ENCODE results near the gene OXTR.

OXTR gene

GRCh38 chr3:8743911-8744310 is 25.5 kb downstream of the OXTR start:
- H3K9ac ChIP-seq (ENCODE audit: low read depth in 1 of 2, low read length in 2 of 2) = no peak overlapping the region
- no peaks in the 10 kb centered on the region for H3K4me1 ChIP-seq (ENCODE audit: control insufficient read depth in 2 of 2, insufficient read depth in 2 of 2, low read length in 2 of 2)
- no peak overlapping the region for H3K27ac ChIP-seq (ENCODE audit: low read depth in 2 of 2, low read length in 2 of 2)
- H3K4me3 ChIP-seq (ENCODE audit: low read length in 2 of 2) = no peak overlapping the region
- H3K36me3 ChIP-seq (ENCODE audit: control insufficient read depth in 2 of 2, insufficient read depth in 2 of 2, low read length in 2 of 2) = no peaks in the 10 kb centered on the region
- peaks cover 0 to 4% of the 10 kb centered on the region in 2 donors for H3K27me3 ChIP-seq (ENCODE audit: control insufficient read depth in 2 of 2, insufficient read depth in 2 of 2, low read length in 2 of 2)
- no peaks in the 10 kb centered on the region for H3K9me3 ChIP-seq (ENCODE audit: control insufficient read depth in 2 of 2, low read length in 2 of 2)

- Histone ChIP-seq H3K4me3 (ENCODE audit: low read length in 2 of 2) (no peak overlapping the region), H3K27me3 (ENCODE audit: control insufficient read depth in 2 of 2, insufficient read depth in 2 of 2, low read length in 2 of 2) (peaks cover 0 to 4% of the 10 kb centered on the region in 2 donors), H3K9ac (ENCODE audit: low read depth in 1 of 2, low read length in 2 of 2) (no peak overlapping the region), H3K9me3 (ENCODE audit: control insufficient read depth in 2 of 2, low read length in 2 of 2) (no peaks in the 10 kb centered on the region), H3K27ac (ENCODE audit: low read depth in 2 of 2, low read length in 2 of 2) (no peak overlapping the region), H3K36me3 (ENCODE audit: control insufficient read depth in 2 of 2, insufficient read depth in 2 of 2, low read length in 2 of 2) (no peaks in the 10 kb centered on the region), H3K4me1 (ENCODE audit: control insufficient read depth in 2 of 2, insufficient read depth in 2 of 2, low read length in 2 of 2) (no peaks in the 10 kb centered on the region)
Observed at GRCh38 chr3:8743021-8743601, 26.3 kb downstream of the OXTR start.

- Histone ChIP-seq H3K27ac (ENCODE audit: low read depth in 2 of 2, low read length in 2 of 2) (no peak overlapping the region), H3K36me3 (ENCODE audit: control insufficient read depth in 2 of 2, insufficient read depth in 2 of 2, low read length in 2 of 2) (no peaks in the 10 kb centered on the region), H3K9ac (ENCODE audit: low read depth in 1 of 2, low read length in 2 of 2) (no peak overlapping the region), H3K4me1 (ENCODE audit: control insufficient read depth in 2 of 2, insufficient read depth in 2 of 2, low read length in 2 of 2) (no peaks in the 10 kb centered on the region), H3K4me3 (ENCODE audit: low read length in 2 of 2) (no peak overlapping the region), H3K9me3 (ENCODE audit: control insufficient read depth in 2 of 2, low read length in 2 of 2) (no peaks in the 10 kb centered on the region), H3K27me3 (ENCODE audit: control insufficient read depth in 2 of 2, insufficient read depth in 2 of 2, low read length in 2 of 2) (peaks cover 0 to 4% of the 10 kb centered on the region in 2 donors)
Observed at GRCh38 chr3:8741581-8742261, 27.7 kb downstream of the OXTR start.

GRCh38 chr3:8739757-8740504 is 29.5 kb downstream of the OXTR start:
- no peak overlapping the region for H3K27ac ChIP-seq (ENCODE audit: low read depth in 2 of 2, low read length in 2 of 2)
- H3K27me3 ChIP-seq (ENCODE audit: control insufficient read depth in 2 of 2, insufficient read depth in 2 of 2, low read length in 2 of 2) = peaks cover 0 to 4% of the 10 kb centered on the region in 2 donors
- no peaks in the 10 kb centered on the region for H3K4me1 ChIP-seq (ENCODE audit: control insufficient read depth in 2 of 2, insufficient read depth in 2 of 2, low read length in 2 of 2)
- H3K9ac ChIP-seq (ENCODE audit: low read depth in 1 of 2, low read length in 2 of 2) = no peak overlapping the region
- no peaks in the 10 kb centered on the region for H3K9me3 ChIP-seq (ENCODE audit: control insufficient read depth in 2 of 2, low read length in 2 of 2)
- no peak overlapping the region for H3K4me3 ChIP-seq (ENCODE audit: low read length in 2 of 2)
- H3K36me3 ChIP-seq (ENCODE audit: control insufficient read depth in 2 of 2, insufficient read depth in 2 of 2, low read length in 2 of 2) = no peaks in the 10 kb centered on the region

GRCh38 chr3:8738639-8739038 is 30.8 kb downstream of the OXTR start:
- no peaks in the 10 kb centered on the region for H3K36me3 ChIP-seq (ENCODE audit: control insufficient read depth in 2 of 2, insufficient read depth in 2 of 2, low read length in 2 of 2)
- no peaks in the 10 kb centered on the region for H3K9me3 ChIP-seq (ENCODE audit: control insufficient read depth in 2 of 2, low read length in 2 of 2)
- peaks cover 0 to 4% of the 10 kb centered on the region in 2 donors for H3K27me3 ChIP-seq (ENCODE audit: control insufficient read depth in 2 of 2, insufficient read depth in 2 of 2, low read length in 2 of 2)
- H3K4me1 ChIP-seq (ENCODE audit: control insufficient read depth in 2 of 2, insufficient read depth in 2 of 2, low read length in 2 of 2) = no peaks in the 10 kb centered on the region
- no peak overlapping the region for H3K4me3 ChIP-seq (ENCODE audit: low read length in 2 of 2)
- no peak overlapping the region for H3K27ac ChIP-seq (ENCODE audit: low read depth in 2 of 2, low read length in 2 of 2)
- no peak overlapping the region for H3K9ac ChIP-seq (ENCODE audit: low read depth in 1 of 2, low read length in 2 of 2)

GRCh38 chr3:8737823-8738222 is 31.6 kb downstream of the OXTR start:
- Histone ChIP-seq H3K36me3 (ENCODE audit: control insufficient read depth in 2 of 2, insufficient read depth in 2 of 2, low read length in 2 of 2) (no peaks in the 10 kb centered on the region), H3K9ac (ENCODE audit: low read depth in 1 of 2, low read length in 2 of 2) (no peak overlapping the region), H3K4me1 (ENCODE audit: control insufficient read depth in 2 of 2, insufficient read depth in 2 of 2, low read length in 2 of 2) (no peaks in the 10 kb centered on the region), H3K27ac (ENCODE audit: low read depth in 2 of 2, low read length in 2 of 2) (no peak overlapping the region), H3K4me3 (ENCODE audit: low read length in 2 of 2) (no peak overlapping the region), H3K9me3 (ENCODE audit: control insufficient read depth in 2 of 2, low read length in 2 of 2) (no peaks in the 10 kb centered on the region), H3K27me3 (ENCODE audit: control insufficient read depth in 2 of 2, insufficient read depth in 2 of 2, low read length in 2 of 2) (peaks cover 0 to 4% of the 10 kb centered on the region in 2 donors)

GRCh38 chr3:8737301-8737700 is 32.1 kb downstream of the OXTR start:
- Histone ChIP-seq H3K9me3 (ENCODE audit: control insufficient read depth in 2 of 2, low read length in 2 of 2) (no peaks in the 10 kb centered on the region), H3K4me3 (ENCODE audit: low read length in 2 of 2) (no peak overlapping the region), H3K4me1 (ENCODE audit: control insufficient read depth in 2 of 2, insufficient read depth in 2 of 2, low read length in 2 of 2) (no peaks in the 10 kb centered on the region), H3K36me3 (ENCODE audit: control insufficient read depth in 2 of 2, insufficient read depth in 2 of 2, low read length in 2 of 2) (no peaks in the 10 kb centered on the region), H3K9ac (ENCODE audit: low read depth in 1 of 2, low read length in 2 of 2) (no peak overlapping the region), H3K27ac (ENCODE audit: low read depth in 2 of 2, low read length in 2 of 2) (no peak overlapping the region), H3K27me3 (ENCODE audit: control insufficient read depth in 2 of 2, insufficient read depth in 2 of 2, low read length in 2 of 2) (peaks cover 0 to 4% of the 10 kb centered on the region in 2 donors)

- Histone ChIP-seq H3K27me3 (ENCODE audit: control insufficient read depth in 2 of 2, insufficient read depth in 2 of 2, low read length in 2 of 2) (no peaks in the 10 kb centered on the region), H3K4me3 (ENCODE audit: low read length in 2 of 2) (no peak overlapping the region), H3K9me3 (ENCODE audit: control insufficient read depth in 2 of 2, low read length in 2 of 2) (no peaks in the 10 kb centered on the region), H3K9ac (ENCODE audit: low read depth in 1 of 2, low read length in 2 of 2) (no peak overlapping the region), H3K36me3 (ENCODE audit: control insufficient read depth in 2 of 2, insufficient read depth in 2 of 2, low read length in 2 of 2) (no peaks in the 10 kb centered on the region), H3K27ac (ENCODE audit: low read depth in 2 of 2, low read length in 2 of 2) (no peak overlapping the region), H3K4me1 (ENCODE audit: control insufficient read depth in 2 of 2, insufficient read depth in 2 of 2, low read length in 2 of 2) (no peaks in the 10 kb centered on the region)
Observed at GRCh38 chr3:8736436-8736835, 33.0 kb downstream of the OXTR start.

GRCh38 chr3:8734908-8735307 is 34.5 kb downstream of the OXTR start:
- no peak overlapping the region for H3K27ac ChIP-seq (ENCODE audit: low read depth in 2 of 2, low read length in 2 of 2)
- no peaks in the 10 kb centered on the region for H3K9me3 ChIP-seq (ENCODE audit: control insufficient read depth in 2 of 2, low read length in 2 of 2)
- no peak overlapping the region for H3K4me3 ChIP-seq (ENCODE audit: low read length in 2 of 2)
- no peak overlapping the region for H3K9ac ChIP-seq (ENCODE audit: low read depth in 1 of 2, low read length in 2 of 2)
- H3K36me3 ChIP-seq (ENCODE audit: control insufficient read depth in 2 of 2, insufficient read depth in 2 of 2, low read length in 2 of 2) = no peaks in the 10 kb centered on the region
- H3K4me1 ChIP-seq (ENCODE audit: control insufficient read depth in 2 of 2, insufficient read depth in 2 of 2, low read length in 2 of 2) = no peaks in the 10 kb centered on the region
- H3K27me3 ChIP-seq (ENCODE audit: control insufficient read depth in 2 of 2, insufficient read depth in 2 of 2, low read length in 2 of 2) = no peaks in the 10 kb centered on the region

GRCh38 chr3:8734137-8734878 is 35.1 kb downstream of the OXTR start:
- H3K9me3 ChIP-seq (ENCODE audit: control insufficient read depth in 2 of 2, low read length in 2 of 2) = no peaks in the 10 kb centered on the region
- no peaks in the 10 kb centered on the region for H3K4me1 ChIP-seq (ENCODE audit: control insufficient read depth in 2 of 2, insufficient read depth in 2 of 2, low read length in 2 of 2)
- no peaks in the 10 kb centered on the region for H3K27me3 ChIP-seq (ENCODE audit: control insufficient read depth in 2 of 2, insufficient read depth in 2 of 2, low read length in 2 of 2)
- no peak overlapping the region for H3K4me3 ChIP-seq (ENCODE audit: low read length in 2 of 2)
- H3K36me3 ChIP-seq (ENCODE audit: control insufficient read depth in 2 of 2, insufficient read depth in 2 of 2, low read length in 2 of 2) = no peaks in the 10 kb centered on the region
- no peak overlapping the region for H3K9ac ChIP-seq (ENCODE audit: low read depth in 1 of 2, low read length in 2 of 2)
- no peak overlapping the region for H3K27ac ChIP-seq (ENCODE audit: low read depth in 2 of 2, low read length in 2 of 2)

All from mucosa of rectum (tissue), 2 donors.